ENCODE data around the gene DUSP12.

DNA sequence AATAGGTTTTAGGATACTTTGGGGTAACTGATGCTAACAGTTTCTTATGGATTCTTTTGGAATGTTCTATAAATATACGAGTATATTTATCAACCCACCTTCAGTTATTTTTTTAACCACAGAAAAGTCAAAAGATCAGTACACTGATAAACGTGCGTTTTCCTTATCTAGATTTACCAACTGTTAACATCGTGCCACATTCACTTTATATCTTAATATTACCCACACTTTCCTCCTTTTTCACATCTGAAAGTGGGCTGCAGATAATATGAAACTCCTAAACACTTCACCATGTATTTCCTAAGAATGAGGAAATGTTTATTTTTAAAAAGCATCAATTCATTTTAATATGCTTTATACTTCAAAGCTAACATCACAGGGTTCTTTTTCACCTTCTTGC lies 24.2 kb downstream of the DUSP12 start:
- TF ChIP-seq GATA3 (IDR thresholded peaks at IDR 0.05; ENCODE audit: low read depth, low read length) (no peak), GATA2 (IDR thresholded peaks at IDR 0.05; ENCODE audit: low read depth, low read length) (no peak)

All from SH-SY5Y (cell line).